HEK293 (cell line): ENCODE measurements around the gene FMNL3.

Experiments
- CTCF ChIA-PET: fragments of 350-600 bp; formaldehyde crosslinking; extraction: SDS; loops from one replicate; lab custom pipeline; 2021; ENCODE audit warnings: antibody characterized with exemption; lab: Yijun Ruan, JAX
- POLR2A ChIA-PET: fragments of 300-600 bp; formaldehyde crosslinking; extraction: SDS; loops from one replicate; lab custom pipeline; 2020; ENCODE audit warnings: antibody characterized with exemption, inconsistent platforms; lab: Yijun Ruan, JAX
- H3K27ac ChIP-seq: fragments of 200-500 bp; sonication (Bioruptor generic); 2 replicates; pipeline ENCODE4 v1.5.1; 2014; ENCODE audit warnings: low read depth, low read length, control low read depth, inconsistent platforms; ENCODE audit errors: extremely low read depth
- H3K36me3 ChIP-seq, 2 experiments: fragments of 200-500 bp in 1 of 2; sonication (Bioruptor generic) in 1 of 2; 1 replicate in 1 of 2; 2 replicates in 1 of 2; pipeline ENCODE4 v1.5.1; 2014 to 2017; ENCODE audit warnings: inconsistent platforms in 2 of 2, low read length in 2 of 2; ENCODE audit not compliant: control insufficient read depth in 2 of 2, insufficient read depth in 1 of 2
- H3K4me1 ChIP-seq: fragments of 200-500 bp; sonication (Bioruptor generic); 2 replicates; pipeline ENCODE4 v1.5.1; 2014; ENCODE audit warnings: mild to moderate bottlenecking, low read length, inconsistent platforms; ENCODE audit not compliant: control insufficient read depth, insufficient read depth
- H3K4me3 ChIP-seq: 2 replicates; pipeline ENCODE4 v1.5.1; 2011; ENCODE audit warnings: low read depth, mild to moderate bottlenecking, control low read depth, low read length, moderate library complexity
- H3K9me3 ChIP-seq: fragments of 200-500 bp; sonication (Bioruptor generic); 2 replicates; pipeline ENCODE4 v1.5.1; 2014; ENCODE audit warnings: low read depth, low read length, inconsistent platforms; ENCODE audit not compliant: control insufficient read depth, insufficient read depth
- FEZF1 ChIP-seq: fragments of 450-650 bp; formaldehyde crosslinking; IDR thresholded peaks from 2 replicates; pipeline ENCODE4 v1.5.1; 2016; ENCODE audit warnings: missing biosample characterization, missing genetic modification characterization
- GLIS1 ChIP-seq: fragments of 450-650 bp; formaldehyde crosslinking; IDR thresholded peaks from 2 replicates; pipeline ENCODE4 v1.5.1; 2016; ENCODE audit warnings: missing biosample characterization, missing genetic modification characterization
- HOXA7 ChIP-seq: sonication (generic); formaldehyde crosslinking; IDR thresholded peaks from 2 replicates; pipeline ENCODE4 v1.8.1; 2022; ENCODE audit warnings: missing genetic modification reagents, borderline replicate concordance
- KLF1 ChIP-seq: fragments of 450-650 bp; formaldehyde crosslinking; IDR thresholded peaks from 2 replicates; pipeline ENCODE4 v1.5.1; 2016; ENCODE audit warnings: missing biosample characterization, missing genetic modification characterization
- ZNF112 ChIP-seq: fragments of 450-650 bp; formaldehyde crosslinking; IDR thresholded peaks from 2 replicates; pipeline ENCODE4 v1.5.0; 2017; ENCODE audit warnings: missing biosample characterization, missing genetic modification characterization
- ZNF175 ChIP-seq: fragments of 450-650 bp; formaldehyde crosslinking; IDR thresholded peaks from 2 replicates; pipeline ENCODE4 v1.5.1; 2016; ENCODE audit warnings: missing biosample characterization, missing genetic modification characterization
- ZNF24 ChIP-seq: fragments of 450-650 bp; formaldehyde crosslinking; IDR thresholded peaks from 2 replicates; pipeline ENCODE4 v1.5.1; 2016; ENCODE audit warnings: missing biosample characterization, missing genetic modification characterization
- ZNF302 ChIP-seq: fragments of 450-650 bp; formaldehyde crosslinking; IDR thresholded peaks from 2 replicates; pipeline ENCODE4 v1.5.1; 2016; ENCODE audit warnings: missing biosample characterization, missing genetic modification characterization, low read depth
- ZNF341 ChIP-seq: fragments of 450-650 bp; formaldehyde crosslinking; IDR thresholded peaks from 2 replicates; pipeline ENCODE4; 2016; ENCODE audit warnings: low read depth, missing biosample characterization, missing genetic modification characterization
- ZNF391 ChIP-seq: fragments of 450-650 bp; formaldehyde crosslinking; IDR thresholded peaks from 2 replicates; pipeline ENCODE4 v1.5.1; 2016; ENCODE audit warnings: low read depth, missing biosample characterization, missing genetic modification characterization, borderline replicate concordance
- ZNF549 ChIP-seq: fragments of 450-650 bp; IDR thresholded peaks from 2 replicates; pipeline ENCODE4 v1.5.1; 2018; ENCODE audit warnings: missing biosample characterization, missing genetic modification characterization, mild to moderate bottlenecking, inconsistent platforms, moderate library complexity
- ZNF555 ChIP-seq: fragments of 450-650 bp; formaldehyde crosslinking; conservative IDR thresholded peaks from 2 replicates; pipeline ENCODE4 v1.5.1; 2017; ENCODE audit warnings: missing biosample characterization, mild to moderate bottlenecking, missing genetic modification characterization, inconsistent platforms
- ZNF664 ChIP-seq: fragments of 450-650 bp; formaldehyde crosslinking; IDR thresholded peaks from 2 replicates; pipeline ENCODE4 v1.5.1; 2016; ENCODE audit warnings: missing biosample characterization, missing genetic modification characterization
- TF ChIP-seq, protein P1 (sequence below): fragments of 450-650 bp; formaldehyde crosslinking; IDR thresholded peaks from 2 replicates; pipeline ENCODE4 v1.5.1; 2016; ENCODE audit warnings: missing biosample characterization, missing genetic modification characterization
- TF ChIP-seq, protein P2 (sequence below): fragments of 450-650 bp; formaldehyde crosslinking; IDR thresholded peaks from 2 replicates; pipeline ENCODE4 v1.5.1; 2016; ENCODE audit warnings: missing biosample characterization, missing genetic modification characterization
- TF ChIP-seq, protein P3 (sequence below): fragments of 450-650 bp; formaldehyde crosslinking; IDR thresholded peaks from 2 replicates; pipeline ENCODE4 v1.5.1; 2016; ENCODE audit warnings: missing biosample characterization, missing genetic modification characterization
- TF ChIP-seq, protein P4 (sequence below): fragments of 450-650 bp; formaldehyde crosslinking; IDR thresholded peaks from 2 replicates; pipeline ENCODE4 v1.5.0; 2017; ENCODE audit warnings: missing biosample characterization, missing genetic modification characterization, borderline replicate concordance
- TF ChIP-seq, protein P5 (sequence below): fragments of 450-650 bp; formaldehyde crosslinking; IDR thresholded peaks from 2 replicates; pipeline ENCODE4 v1.5.1; 2016; ENCODE audit warnings: missing biosample characterization, missing genetic modification characterization, borderline replicate concordance

The FMNL3 gene

GRCh38 chr12:49646331-49646830, 60.8 kb downstream of the FMNL3 start (continued):
- TF ChIP-seq, protein P1, sequence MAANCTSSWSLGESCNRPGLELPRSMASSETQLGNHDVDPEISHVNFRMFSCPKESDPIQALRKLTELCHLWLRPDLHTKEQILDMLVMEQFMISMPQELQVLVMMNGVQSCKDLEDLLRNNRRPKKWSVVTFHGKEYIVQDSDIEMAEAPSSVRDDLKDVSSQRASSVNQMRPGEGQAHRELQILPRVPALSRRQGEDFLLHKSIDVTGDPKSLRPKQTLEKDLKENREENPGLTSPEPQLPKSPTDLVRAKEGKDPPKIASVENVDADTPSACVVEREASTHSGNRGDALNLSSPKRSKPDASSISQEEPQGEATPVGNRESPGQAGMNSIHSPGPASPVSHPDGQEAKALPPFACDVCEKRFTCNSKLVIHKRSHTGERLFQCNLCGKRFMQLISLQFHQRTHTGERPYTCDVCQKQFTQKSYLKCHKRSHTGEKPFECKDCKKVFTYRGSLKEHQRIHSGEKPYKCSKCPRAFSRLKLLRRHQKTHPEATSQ (tag by site-specific recombination): no peak
- TF ChIP-seq, protein P2, sequence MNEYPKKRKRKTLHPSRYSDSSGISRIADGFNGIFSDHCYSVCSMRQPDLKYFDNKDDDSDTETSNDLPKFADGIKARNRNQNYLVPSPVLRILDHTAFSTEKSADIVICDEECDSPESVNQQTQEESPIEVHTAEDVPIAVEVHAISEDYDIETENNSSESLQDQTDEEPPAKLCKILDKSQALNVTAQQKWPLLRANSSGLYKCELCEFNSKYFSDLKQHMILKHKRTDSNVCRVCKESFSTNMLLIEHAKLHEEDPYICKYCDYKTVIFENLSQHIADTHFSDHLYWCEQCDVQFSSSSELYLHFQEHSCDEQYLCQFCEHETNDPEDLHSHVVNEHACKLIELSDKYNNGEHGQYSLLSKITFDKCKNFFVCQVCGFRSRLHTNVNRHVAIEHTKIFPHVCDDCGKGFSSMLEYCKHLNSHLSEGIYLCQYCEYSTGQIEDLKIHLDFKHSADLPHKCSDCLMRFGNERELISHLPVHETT: no peak
- TF ChIP-seq ZNF24 (tag by site-specific recombination) (no peak), ZNF664 (tag by site-specific recombination) (no peak), HOXA7 (CRISPR knock-in tag) (no peak), FEZF1 (tag by site-specific recombination) (no peak), KLF1 (tag by site-specific recombination) (no peak), ZNF391 (tag by site-specific recombination) (no peak), ZNF302 (tag by site-specific recombination) (no peak)
- TF ChIP-seq, all 188 proteins: peak for 0

DNA sequence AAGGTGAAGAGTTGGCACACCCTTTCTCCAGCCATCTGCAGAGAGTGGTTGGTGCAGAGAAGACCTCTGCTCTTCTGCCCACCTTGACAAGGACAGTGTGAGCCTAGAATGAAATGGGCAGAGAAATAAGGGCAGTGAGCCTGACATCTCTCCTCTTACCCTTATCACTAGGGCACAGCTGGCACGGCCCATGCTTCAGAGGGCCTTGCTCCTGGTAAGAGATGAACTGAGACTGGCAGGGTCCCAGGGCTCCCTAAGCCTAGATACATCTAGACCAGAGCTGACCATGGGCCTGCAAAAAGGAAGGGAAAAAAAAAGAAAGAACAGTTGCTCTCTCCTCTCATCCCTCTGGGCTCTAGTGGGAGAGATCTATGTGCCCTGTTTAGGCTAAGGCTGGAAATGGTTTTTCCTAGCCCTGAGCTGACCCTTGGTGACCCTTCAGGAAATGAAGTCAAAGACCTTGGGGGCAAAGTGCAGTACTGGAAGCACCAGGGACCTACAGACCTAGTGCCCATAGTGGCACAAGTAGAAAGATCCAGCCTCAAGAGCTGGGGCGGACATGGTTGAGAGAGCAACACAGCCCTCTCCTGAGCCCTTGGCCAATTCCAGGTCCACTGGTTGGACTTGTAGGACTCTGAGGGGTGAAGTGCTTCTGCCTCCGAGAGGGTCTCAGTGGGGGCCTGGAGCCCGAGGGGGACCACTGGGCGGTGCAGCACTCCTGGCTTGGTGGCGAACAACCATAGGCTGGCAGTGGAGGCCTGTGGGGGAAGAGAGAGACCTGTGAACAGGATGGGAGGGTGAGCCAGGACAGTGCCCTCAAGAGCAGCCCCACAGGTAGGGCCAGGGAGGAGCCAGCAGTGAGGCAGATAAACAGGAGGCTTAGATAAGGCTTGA, 61.8 kb downstream of the FMNL3 start:
- POLR2A ChIA-PET: interaction anchor here (0.5 to 1.3 kb wide), 2 partner anchors 9 to 59 kb away, joined by 3 to 4 read pairs; no protein-coding TSS in a partner anchor
- Histone ChIP-seq H3K36me3 (peaks cover 0 to 77% of the 10 kb centered on the region in 2 experiments; a peak in 1 of 3 replicates), H3K27ac (no peak overlapping the region), H3K4me3 (no peak overlapping the region), H3K9me3 (no peaks in the 10 kb centered on the region), H3K4me1 (no peaks in the 10 kb centered on the region)
- CTCF ChIA-PET: interaction anchor here (0.7 to 8.4 kb wide), 23 partner anchors 9 to 425 kb away, joined by 3 to 72 read pairs (median 5); partner anchors contain the start of genes FMNL3 and TMBIM6
- TF ChIP-seq ZNF24 (tag by site-specific recombination) (no peak), ZNF112 (tag by site-specific recombination) (no peak), ZNF175 (tag by site-specific recombination) (no peak), ZNF555 (no peak), ZNF549 (tag by site-specific recombination) (no peak), ZNF341 (tag by site-specific recombination) (no peak), GLIS1 (tag by site-specific recombination) (no peak; the same call in 1 of the 2 replicates)
- TF ChIP-seq, protein P3, sequence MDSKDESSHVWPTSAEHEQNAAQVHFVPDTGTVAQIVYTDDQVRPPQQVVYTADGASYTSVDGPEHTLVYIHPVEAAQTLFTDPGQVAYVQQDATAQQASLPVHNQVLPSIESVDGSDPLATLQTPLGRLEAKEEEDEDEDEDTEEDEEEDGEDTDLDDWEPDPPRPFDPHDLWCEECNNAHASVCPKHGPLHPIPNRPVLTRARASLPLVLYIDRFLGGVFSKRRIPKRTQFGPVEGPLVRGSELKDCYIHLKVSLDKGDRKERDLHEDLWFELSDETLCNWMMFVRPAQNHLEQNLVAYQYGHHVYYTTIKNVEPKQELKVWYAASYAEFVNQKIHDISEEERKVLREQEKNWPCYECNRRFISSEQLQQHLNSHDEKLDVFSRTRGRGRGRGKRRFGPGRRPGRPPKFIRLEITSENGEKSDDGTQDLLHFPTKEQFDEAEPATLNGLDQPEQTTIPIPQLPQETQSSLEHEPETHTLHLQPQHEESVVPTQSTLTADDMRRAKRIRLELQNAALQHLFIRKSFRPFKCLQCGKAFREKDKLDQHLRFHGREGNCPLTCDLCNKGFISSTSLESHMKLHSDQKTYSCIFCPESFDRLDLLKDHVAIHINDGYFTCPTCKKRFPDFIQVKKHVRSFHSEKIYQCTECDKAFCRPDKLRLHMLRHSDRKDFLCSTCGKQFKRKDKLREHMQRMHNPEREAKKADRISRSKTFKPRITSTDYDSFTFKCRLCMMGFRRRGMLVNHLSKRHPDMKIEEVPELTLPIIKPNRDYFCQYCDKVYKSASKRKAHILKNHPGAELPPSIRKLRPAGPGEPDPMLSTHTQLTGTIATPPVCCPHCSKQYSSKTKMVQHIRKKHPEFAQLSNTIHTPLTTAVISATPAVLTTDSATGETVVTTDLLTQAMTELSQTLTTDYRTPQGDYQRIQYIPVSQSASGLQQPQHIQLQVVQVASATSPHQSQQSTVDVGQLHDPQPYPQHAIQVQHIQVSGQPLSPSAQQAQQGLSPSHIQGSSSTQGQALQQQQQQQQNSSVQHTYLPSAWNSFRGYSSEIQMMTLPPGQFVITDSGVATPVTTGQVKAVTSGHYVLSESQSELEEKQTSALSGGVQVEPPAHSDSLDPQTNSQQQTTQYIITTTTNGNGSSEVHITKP: no peak
- TF ChIP-seq, protein P4, sequence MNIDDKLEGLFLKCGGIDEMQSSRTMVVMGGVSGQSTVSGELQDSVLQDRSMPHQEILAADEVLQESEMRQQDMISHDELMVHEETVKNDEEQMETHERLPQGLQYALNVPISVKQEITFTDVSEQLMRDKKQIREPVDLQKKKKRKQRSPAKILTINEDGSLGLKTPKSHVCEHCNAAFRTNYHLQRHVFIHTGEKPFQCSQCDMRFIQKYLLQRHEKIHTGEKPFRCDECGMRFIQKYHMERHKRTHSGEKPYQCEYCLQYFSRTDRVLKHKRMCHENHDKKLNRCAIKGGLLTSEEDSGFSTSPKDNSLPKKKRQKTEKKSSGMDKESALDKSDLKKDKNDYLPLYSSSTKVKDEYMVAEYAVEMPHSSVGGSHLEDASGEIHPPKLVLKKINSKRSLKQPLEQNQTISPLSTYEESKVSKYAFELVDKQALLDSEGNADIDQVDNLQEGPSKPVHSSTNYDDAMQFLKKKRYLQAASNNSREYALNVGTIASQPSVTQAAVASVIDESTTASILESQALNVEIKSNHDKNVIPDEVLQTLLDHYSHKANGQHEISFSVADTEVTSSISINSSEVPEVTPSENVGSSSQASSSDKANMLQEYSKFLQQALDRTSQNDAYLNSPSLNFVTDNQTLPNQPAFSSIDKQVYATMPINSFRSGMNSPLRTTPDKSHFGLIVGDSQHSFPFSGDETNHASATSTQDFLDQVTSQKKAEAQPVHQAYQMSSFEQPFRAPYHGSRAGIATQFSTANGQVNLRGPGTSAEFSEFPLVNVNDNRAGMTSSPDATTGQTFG (tag by site-specific recombination): no peak
- TF ChIP-seq, protein P5, sequence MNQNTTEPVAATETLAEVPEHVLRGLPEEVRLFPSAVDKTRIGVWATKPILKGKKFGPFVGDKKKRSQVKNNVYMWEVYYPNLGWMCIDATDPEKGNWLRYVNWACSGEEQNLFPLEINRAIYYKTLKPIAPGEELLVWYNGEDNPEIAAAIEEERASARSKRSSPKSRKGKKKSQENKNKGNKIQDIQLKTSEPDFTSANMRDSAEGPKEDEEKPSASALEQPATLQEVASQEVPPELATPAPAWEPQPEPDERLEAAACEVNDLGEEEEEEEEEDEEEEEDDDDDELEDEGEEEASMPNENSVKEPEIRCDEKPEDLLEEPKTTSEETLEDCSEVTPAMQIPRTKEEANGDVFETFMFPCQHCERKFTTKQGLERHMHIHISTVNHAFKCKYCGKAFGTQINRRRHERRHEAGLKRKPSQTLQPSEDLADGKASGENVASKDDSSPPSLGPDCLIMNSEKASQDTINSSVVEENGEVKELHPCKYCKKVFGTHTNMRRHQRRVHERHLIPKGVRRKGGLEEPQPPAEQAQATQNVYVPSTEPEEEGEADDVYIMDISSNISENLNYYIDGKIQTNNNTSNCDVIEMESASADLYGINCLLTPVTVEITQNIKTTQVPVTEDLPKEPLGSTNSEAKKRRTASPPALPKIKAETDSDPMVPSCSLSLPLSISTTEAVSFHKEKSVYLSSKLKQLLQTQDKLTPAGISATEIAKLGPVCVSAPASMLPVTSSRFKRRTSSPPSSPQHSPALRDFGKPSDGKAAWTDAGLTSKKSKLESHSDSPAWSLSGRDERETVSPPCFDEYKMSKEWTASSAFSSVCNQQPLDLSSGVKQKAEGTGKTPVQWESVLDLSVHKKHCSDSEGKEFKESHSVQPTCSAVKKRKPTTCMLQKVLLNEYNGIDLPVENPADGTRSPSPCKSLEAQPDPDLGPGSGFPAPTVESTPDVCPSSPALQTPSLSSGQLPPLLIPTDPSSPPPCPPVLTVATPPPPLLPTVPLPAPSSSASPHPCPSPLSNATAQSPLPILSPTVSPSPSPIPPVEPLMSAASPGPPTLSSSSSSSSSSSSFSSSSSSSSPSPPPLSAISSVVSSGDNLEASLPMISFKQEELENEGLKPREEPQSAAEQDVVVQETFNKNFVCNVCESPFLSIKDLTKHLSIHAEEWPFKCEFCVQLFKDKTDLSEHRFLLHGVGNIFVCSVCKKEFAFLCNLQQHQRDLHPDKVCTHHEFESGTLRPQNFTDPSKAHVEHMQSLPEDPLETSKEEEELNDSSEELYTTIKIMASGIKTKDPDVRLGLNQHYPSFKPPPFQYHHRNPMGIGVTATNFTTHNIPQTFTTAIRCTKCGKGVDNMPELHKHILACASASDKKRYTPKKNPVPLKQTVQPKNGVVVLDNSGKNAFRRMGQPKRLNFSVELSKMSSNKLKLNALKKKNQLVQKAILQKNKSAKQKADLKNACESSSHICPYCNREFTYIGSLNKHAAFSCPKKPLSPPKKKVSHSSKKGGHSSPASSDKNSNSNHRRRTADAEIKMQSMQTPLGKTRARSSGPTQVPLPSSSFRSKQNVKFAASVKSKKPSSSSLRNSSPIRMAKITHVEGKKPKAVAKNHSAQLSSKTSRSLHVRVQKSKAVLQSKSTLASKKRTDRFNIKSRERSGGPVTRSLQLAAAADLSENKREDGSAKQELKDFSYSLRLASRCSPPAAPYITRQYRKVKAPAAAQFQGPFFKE (tag by site-specific recombination): no peak
